AG20443 (cell line): ENCODE data around the gene IRAK3.
A peak's percentile ranks its signal among the peaks of the same experiment; 100 is the strongest.
"Not testable (repeated sequence)": the region's sequence is repeated elsewhere in the genome, so short reads cannot be mapped to it uniquely, and the experiment has no call there.

Experiments
- DNase-seq: peaks from one replicate; pipeline ENCODE4 v3.0.0; 2012; ENCODE audit warnings: low spot score, mixed read lengths

The IRAK3 gene

DNA sequence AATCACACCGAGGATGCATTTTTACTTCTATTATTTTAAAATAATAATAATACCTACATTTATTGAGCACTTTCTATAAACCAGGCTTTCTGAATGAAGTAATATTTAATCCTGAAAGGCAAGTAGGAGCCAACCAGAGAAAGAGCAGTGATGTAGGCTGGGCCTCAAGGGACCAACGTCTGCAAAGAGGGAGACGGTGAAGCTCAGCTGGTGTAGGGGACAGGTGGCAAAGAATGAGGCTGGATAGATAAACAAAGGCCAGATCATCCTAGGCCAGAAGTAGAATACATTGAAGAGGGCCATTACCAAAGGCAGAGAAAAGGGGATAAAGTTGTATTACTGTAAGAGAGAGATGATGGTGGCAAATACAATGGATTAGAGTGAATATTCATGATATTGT is 18.4 kb upstream of the IRAK3 start:
- no peak for DNase-seq

DNA sequence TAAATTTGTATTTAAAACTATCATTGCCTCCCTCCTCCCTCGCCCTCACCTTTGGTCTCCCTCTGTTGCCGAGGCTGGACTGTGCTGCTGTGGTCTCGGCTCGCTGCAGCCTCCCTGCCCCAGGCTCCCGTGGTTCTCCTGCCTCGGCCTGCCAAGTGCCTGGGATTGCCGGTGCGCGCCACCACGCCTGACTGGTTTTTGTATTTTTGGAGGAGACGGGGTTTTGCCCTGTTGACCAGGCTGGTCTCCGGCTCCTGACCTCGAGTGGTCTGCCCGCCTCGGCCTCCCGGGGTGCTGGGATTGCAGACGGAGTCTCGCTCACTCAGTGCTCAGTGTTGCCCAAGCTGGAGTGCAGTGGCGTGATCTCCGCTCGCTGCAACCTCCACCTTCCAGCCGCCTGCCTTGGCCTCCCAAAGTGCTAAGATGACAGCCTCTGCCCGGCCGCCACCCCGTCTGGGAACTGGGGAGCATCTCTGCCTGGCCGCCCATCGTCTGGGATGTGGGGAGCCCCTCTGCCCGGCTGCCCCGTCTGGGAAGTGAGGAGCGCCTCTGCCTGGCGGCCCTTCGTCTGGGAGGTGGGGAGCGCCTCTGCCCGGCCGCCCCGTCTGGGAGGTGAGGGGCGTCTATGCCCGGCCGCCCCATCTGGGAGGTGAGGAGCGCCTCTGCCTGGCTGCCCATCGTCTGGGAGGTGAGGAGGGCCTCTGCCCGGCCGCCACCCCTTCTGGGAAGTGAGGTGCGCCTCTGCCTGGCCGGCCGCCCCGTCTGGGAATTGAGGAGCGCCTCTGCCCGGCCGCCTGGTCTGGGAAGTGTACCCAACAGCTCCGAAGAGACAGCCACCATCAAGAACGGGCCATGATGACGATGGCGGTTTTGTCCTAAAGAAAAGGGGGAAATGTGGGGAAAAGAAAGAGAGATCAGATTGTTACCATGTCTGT is 14.4 kb upstream of the IRAK3 start:
- not testable (repeated sequence) for DNase-seq

DNA sequence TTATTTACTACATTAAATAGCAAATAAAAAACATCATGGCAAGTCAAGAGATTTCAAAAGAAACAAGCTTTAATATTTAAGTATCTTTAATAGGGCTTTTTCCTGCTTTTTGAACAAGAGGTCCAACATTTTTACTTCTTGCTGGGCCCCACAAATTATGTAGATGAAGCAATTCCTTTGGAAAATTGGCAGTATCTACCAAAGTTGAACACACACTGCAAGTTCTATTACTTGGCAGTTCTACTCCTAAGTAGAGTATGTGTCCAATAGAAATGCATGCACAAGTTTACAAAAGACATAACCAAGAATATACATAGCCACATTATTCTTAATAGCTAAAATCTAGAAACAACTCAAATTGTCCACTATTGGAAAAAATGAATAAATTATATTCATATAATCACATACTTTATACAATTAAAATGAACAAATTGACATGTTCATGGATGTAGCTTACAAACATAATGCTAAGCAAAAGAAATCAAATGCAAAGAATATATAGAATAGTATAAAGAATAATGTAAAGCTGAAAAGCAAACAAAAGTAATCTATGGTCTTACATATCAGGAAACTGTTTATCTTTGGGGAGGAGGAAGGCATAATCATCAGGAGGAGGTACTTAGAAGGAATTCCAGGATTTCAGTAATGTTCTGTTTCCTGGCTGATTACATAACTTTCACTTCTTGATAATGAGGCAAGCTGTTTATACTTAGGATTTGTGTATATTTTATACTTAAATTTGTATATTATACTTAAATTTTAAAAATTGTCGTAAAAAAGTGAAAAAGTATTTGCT is 12.7 kb upstream of the IRAK3 start:
- DNase-seq, result no peak

- no peak for DNase-seq
Observed at GRCh38 chr12:66182956-66183355, 6.1 kb upstream of the IRAK3 start.

- DNase-seq, result not testable (repeated sequence)
Observed at GRCh38 chr12:66184822-66185221, 4.2 kb upstream of the IRAK3 start.

GRCh38 chr12:66187036-66187435 is 2.0 kb upstream of the IRAK3 start:
- no peak for DNase-seq

GRCh38 chr12:66187821-66188220 is 1.2 kb upstream of the IRAK3 start:
- DNase-seq, result no peak

DNA sequence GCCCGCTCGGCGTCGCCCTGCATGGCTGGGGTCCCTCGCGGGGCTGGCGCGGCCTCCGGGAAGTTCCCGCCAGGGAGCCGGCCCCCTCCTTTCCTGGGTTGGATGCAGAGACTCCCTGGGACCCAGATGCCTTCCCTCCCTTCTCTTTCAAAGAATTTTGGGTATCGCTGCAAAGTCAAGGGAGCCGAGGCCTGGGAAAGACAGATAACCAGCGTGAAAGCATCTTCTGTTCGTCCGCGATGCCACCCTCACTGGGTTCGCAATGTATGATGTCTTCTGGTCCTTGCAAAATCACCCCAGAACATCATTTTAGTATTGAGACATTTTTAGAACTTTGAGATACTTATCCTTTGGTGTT is 451 bp downstream of the IRAK3 start:
- no peak for DNase-seq

- DNase-seq, result peak; percentile 19
Observed at GRCh38 chr12:66189889-66190288, 875 bp downstream of the IRAK3 start.

DNA sequence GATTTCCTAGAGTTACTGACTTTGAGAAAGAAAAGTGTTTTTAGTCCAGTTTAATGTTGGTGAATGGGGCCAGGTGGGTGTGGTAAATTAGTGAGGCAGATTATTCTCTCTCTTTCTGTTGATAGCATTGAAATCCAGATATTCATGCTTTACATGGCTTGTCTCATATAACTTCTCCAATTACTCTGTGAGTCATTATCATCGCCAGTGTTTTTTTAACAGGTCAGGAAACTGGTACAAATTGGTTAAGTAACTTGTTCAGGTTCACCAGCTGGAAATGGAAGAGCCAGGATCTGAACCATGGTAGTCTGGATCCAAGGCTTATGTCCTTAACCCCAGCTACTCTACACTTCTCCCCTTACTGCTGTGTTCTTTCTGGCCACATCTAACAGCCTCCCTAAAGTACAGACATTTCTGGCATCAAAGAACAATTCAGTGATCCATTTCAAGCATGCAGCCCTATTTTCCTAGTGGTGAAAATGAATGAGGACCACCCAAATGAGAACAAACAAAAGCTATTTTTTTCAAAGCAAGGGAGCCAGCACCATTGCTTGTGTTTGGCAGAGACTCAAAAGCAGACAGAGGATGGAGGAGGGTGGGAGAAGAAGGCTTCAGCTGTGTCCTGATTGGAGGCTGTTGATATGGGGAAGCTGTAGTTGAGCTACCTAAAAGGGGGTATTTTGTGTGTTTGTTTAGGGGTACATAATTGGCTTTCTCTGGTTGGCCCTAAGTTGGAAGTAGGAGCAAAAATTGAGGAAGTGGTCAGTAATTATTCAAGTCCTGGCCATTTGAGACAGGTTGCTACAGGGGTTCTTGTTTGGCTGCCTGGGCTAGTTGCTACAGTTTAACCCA is 1.7 kb downstream of the IRAK3 start:
- no peak for DNase-seq

- DNase-seq, result no peak
Observed at GRCh38 chr12:66191547-66192126, 2.6 kb downstream of the IRAK3 start.

GRCh38 chr12:66194122-66194521 is 5.1 kb downstream of the IRAK3 start:
- no peak for DNase-seq

DNA sequence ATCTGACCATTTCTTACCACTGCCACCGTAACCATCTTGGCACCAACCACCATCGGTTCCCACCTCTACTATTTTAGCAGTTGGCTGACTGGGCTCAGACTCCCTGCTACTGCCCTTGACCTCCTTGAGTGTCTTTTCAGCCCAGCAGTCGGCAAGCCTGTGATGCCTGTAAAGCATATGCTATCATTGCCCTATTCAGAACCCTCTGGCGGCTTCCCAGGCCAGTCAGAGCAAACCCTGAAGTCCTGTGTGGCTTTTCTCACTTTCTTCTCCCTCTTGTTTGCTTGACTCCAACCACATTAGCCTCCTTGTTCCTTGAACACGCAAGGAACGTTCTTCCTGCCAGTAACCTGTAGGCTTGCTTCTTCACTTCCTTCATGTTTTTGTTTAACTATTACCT is 6.2 kb downstream of the IRAK3 start:
- DNase-seq, result no peak

GRCh38 chr12:66196806-66197205 is 7.8 kb downstream of the IRAK3 start:
- no peak for DNase-seq

- peak; percentile 27 for DNase-seq
Observed at GRCh38 chr12:66197495-66197921, 8.5 kb downstream of the IRAK3 start.

- no peak for DNase-seq
Observed at GRCh38 chr12:66199141-66199540, 10.1 kb downstream of the IRAK3 start.

DNA sequence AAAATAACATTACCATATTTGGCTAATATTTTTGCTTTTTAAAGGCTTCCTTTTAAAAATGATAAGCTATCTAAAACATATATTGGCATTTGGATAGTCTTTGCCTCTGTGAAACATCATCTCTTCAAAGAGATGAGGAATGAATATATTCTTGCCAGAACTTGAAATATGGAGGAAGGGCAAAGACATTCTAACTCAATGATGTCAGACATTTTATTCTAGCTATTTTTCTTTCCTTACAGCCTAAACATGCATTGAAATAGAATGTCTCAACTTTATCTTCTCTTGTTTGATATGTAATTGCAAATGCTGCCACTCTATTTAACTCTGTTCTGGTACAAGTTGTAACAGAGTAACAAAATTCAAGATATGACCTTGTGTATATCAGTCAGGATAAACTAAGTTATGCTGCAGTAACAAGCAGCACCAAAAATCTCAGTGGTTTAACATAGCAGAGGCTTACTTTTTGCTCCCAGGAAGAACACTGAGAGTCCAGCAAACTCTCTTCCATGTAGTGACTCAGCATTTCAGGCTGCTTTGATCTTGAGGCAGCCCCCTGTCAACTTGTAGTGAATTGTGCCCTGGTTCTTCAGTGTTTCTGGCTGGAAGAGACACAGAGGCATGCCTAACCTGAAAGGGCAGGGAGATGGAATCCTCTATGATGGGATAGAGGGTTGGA is 11.0 kb downstream of the IRAK3 start:
- no peak for DNase-seq

- DNase-seq, result no peak
Observed at GRCh38 chr12:66203820-66204219, 14.8 kb downstream of the IRAK3 start.

DNA sequence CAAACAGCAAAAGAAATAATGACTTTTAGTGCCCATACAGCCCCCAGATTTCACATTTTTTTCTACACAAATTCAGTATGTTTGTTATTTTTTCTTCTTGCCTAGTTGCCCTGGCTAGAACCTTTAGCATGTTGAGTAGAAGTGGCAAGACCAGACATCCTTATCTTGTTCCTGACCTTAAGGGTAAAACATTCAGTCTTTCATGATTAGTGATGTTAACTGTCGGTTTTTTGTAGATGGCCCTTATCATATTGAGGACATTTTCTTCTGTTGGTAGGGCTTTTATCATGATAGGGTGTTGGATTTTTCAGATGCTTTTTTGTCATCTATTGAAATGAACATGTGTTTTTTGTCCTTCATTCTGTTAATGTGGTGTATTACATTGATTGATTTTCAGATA is 17.1 kb downstream of the IRAK3 start:
- no peak for DNase-seq

GRCh38 chr12:66210840-66211239 is 21.8 kb downstream of the IRAK3 start:
- DNase-seq, result peak; percentile 16

- DNase-seq, result not testable (repeated sequence)
Observed at GRCh38 chr12:66211573-66211972, 22.6 kb downstream of the IRAK3 start.
